GM21381 (cell line): ENCODE data around the gene FERMT1.
"Not testable (repeated sequence)": the region's sequence is repeated elsewhere in the genome, so short reads cannot be mapped to it uniquely, and the experiment has no call there.

ENCODE experiments used
- ATAC-seq: cut with Tn5 transposase; IDR thresholded peaks from one replicate; pipeline ENCODE4 v1.9.1; 2021; ENCODE audit warnings: mild to moderate bottlenecking, moderate library complexity; ENCODE audit not compliant: unreplicated experiment

The FERMT1 gene

DNA sequence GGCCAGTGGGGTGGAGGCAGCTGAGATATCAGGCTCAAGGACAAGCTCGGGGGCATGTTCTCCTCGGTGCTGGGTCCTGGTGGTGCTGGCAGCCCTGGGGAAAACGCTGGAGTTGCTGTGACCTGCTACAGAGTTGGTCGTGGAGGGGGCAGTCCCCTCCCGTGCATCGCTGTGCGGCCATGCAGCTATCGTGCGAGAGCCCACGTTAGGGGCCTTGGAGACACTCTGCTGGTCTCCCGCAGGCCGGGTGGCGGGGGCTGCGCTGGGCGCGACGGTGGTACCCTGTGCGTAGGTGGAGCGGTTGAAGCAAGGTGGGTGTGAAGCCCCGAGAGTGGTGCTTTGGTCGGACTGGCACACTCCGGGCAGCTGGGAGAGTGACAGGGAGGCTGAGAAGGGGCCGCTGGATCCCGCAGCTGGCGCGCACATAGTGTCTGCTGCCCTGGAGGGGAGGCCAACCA, 81.0 kb downstream of the FERMT1 start:
- ATAC-seq = no peak

DNA sequence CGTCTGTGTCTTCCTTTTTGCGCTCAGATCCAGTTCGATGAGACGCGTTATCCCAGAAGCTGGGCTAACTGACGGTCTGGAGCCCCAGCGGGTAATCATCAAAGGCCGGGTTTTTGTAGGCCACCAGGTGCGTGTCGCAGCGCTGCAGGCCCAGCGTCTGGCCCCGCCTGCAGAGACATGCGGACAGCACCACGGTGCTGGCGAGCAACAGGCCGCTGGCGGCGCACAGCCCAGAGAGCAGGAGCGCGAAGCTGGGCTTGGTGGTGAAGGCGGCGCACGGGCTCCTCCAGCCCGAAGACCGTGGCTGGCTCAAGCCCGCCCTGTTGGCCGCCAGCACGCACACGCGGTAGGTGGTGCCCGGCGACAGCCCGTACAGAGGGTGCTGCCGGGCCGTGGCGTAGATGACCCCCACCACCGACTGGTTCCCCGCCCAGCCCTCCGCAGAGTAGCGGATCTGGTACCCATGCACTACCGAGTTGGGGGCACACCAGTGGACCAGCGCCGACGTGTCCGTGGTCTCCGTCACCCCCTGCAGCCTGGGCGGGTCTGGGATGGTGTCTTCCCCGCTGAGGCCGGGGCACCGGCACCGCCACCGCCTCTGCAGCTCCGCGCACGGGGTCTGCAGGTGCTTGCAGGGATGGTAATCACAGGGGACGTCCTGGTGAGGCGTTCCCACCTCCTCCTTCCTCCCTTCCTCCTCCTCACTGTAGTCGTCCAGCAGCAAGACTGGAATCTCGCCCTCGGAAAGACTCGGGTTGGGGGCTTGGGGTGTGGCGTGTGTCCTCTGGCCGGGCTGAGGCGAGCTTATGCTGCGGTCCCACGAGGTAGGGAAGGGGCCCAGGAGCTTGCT, 81.6 kb downstream of the FERMT1 start:
- no peak for ATAC-seq

DNA sequence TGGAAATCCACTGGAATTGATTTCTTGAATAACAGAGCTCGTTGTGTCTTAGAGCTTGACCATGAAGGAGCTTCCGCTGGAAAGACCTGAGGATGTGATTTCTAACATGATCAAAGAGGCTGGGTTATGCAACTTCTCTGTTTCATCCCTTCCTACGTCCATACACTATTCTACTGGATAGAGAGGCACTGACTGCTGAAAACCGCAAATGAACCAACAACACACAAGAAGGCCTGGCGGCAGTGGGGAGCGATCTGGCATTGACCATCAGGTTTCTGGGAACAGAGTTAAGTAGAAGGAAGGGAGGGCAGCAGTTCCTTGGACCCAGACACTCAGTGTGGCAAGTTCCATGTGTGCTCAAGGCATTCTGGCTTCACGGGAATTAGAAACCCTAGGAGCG, 82.3 kb downstream of the FERMT1 start:
- ATAC-seq = no peak

DNA sequence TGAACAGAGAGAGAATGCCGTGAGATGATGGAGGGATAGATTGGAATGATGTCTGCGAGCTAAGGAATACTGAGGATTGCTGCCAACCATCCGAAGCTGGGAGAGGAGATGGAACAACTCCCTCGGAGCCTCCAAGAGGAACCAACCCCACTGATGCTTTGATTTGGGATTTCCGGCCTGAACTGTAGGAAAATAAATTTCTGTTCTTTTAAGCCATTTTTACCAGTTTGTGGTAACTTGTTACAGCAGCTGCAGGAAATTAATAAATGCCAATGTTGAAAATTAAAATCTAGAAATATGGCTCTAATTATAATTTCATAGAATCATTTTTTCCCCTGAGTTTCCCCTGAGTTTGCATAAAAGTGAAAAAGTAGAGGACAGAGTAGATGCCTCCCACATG, 83.1 kb downstream of the FERMT1 start:
- no peak for ATAC-seq

DNA sequence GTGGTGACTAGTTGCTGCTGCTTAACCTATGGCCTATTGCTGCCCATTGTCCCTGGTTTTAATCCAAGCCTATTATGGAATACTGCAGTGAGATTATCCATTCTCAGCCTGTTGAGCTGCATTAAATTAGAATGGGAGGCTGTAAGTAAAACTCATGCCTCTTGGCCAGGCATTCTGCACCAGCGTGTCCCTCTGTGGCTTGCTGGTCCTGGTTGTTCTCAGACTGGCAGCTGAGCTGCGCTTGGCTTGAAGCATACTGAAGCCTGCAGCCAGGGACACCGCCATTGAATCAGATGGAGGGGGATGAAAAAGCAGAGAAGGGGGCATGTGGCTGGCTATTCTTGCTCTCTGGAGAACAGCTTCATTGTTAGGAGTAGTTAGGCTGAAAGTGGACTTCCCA, 84.6 kb downstream of the FERMT1 start:
- no peak for ATAC-seq

DNA sequence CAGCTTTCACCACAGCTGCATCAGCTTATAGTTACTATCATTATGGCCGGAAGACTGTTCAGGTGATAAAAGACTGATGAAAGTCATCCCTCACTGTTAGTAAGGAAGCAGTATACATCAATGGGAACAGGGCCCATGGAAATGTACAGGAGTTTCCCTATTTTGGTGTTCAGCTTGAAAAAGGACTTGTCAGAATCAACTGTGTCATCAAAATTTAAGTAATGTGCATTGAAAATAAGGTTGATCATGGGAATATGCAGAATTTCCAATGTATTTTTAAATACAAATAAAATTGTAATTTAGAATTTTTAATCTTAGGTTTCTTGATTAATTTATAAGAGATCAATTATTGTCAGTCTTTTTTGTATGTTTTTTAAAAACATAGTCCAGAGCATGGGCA, 85.7 kb downstream of the FERMT1 start:
- ATAC-seq = no peak

DNA sequence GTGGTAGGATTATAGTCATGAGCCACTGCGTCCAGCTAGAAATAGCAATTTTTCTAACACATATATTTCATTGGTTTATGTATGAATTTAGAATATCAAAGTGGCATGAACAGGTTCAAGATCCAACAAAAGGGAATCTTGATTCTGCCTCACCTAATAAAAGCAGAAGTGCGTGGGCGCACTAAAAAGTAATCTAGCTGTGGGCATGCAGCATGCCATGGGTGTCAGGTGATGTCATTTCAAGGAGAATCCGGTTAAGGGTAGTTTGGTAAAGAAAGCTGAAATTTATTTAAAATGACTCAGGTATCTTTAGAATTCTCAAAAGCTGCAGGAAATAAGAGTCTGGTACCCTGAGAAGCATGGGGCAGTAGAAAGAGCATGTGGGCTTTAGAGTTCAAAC, 86.6 kb downstream of the FERMT1 start:
- ATAC-seq = no peak

DNA sequence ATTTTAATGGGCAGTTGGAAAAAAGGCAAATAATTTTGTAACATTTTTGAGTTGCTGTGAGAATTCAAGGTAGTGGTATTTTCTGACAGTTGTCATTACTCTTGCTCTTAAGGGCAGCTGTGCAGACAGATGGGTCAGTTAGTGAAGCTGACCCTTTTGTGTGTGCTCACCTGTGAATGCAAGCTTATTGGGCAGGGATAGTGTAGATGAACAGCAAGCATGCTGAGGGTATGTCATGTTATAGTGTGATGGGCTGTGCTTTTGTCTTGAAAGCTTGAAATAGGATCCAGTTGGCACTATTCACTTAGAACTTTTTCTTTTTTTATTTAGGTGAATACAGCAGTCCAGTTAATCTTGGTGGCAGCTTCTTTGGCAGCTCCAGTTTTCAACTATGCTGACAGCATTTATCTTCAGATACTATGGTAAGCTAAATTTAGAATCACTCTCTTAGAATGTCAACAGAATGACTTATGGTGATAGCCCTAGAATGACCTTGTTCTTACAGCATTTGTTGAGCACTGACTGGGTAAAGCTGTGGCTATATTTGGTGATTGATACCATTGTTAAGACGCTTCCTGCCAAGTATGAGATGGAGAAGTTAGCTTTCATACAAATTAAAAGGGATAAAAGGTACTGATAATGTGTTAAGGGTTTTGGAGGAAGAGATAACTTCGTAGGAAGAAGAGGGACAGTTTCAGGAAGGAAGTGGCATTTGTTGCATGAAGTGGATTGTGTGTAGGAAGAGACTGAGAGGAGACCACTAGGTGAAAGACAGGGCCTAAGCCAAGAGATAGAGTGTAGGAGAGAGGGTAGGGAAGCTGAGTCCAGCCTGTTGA, 88.5 kb downstream of the FERMT1 start:
- no peak for ATAC-seq

DNA sequence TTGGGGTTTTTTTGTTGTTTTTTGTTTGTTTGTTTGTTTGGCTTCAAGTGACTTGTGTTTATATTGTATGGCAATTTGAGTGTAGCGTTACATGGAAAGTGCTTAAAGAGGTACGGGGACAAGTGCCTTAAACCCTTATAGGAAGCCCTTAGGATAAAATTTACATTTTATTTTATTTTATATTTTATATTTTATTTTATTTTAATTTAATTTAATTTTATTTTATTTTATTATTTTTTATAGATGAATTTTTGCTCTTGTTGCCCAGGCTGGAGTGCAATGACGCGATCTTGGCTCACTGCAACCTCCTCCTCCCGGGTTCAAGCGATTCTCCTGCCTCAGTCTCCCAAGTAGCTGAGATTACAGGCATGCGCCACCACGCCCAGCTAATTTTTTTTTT, 89.9 kb downstream of the FERMT1 start:
- ATAC-seq = not testable (repeated sequence)

DNA sequence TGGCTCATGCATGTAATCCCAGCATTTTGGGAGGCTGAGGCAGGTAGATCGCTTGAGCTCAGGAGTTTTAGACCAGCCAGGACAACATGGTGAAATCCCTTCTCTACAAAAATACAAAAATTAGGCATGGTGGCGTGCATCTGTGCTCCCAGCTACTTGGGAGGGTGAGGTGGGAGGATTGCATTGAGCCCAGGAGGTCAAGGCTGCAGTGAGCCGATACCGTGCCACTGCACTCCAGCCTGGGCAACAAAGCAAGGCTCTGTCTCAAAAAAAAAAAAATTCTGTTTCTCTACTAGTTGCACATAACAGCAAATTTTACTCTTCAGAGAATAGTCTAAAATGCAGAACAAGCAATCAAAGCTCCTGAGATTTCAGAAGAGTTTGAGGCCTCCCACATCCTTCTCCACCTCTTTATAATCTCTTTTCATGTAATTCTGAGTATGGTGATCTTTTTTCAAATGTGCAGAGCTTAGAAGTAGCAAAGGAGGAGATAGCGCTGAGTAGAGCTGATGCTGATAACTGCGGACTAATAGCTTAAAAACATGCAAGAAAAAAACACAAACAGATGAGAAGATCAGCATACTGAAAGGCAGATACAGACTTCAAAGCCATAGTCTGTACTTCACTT, 92.3 kb downstream of the FERMT1 start:
- ATAC-seq = no peak

DNA sequence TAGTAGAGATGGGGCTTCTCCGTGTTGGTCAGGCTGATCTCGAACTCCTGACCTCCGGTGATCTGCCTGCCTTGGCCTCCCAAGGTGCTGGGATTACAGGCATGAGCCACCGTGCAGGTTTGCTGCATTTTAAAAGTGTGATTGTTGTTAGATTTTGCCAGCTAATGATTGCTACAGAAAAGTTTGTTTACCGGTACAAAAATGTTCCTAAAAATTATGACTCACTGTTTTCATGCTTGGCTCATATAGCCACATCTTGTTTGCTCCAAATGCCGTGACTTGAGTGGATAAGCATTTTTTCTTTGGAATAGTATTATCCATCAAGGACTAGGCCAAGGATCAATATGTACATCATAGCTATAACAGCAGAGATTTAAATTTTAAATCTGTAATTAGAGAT, 93.3 kb downstream of the FERMT1 start:
- ATAC-seq = no peak

DNA sequence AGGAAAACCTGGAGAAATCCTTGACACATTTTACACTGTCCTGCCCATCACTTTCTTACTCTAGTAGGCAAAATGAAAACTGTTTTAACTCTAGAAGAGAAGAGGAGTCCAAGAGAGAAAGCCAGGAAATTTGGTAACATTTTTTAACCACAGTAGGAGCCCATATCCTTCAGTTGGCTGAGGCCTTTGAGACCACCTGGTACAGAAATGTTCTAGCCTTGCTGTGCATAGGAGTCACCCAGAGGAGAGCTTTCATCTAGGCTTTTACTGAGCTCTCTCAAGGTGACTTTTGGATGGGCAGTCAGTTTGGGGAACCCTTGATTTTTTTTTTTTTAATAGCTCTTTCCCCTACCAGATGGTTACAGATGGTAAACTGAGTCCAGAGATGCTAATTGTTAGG, 94.0 kb downstream of the FERMT1 start:
- no peak for ATAC-seq

DNA sequence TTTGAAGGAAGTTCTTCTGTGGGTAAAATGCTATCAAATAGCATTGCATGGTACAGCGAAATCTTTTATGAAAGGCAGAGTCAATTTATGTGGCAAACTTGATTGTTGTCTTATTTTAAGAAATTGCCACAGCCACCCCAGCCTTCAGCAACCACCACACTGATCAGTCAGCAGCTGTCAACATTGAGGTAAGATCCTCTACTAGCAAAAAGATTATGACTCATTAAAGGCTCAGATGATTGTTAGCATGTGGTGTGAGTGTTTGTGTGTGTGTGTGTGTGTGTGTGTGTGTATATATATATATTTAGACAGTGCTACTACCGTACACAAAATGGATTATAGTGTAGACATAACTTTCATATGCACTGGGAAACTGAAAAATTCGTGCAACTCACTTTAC, 96.8 kb downstream of the FERMT1 start:
- ATAC-seq = no peak
